ENCODE data around the gene LRRC18. TPM values are rescaled to one million over a fixed set of nuclear protein-coding genes. Genes with fewer than 3 reads are reported as not detected.

The LRRC18 gene
- total RNA-seq, 1 experiment from 2014 or later = not detected

GRCh38 chr10:48897441-48897790 lies 42.2 kb downstream of the LRRC18 start:
- H3K27me3 ChIP-seq (ENCODE audit: insufficient read depth, low read depth) = peaks cover 11% of the 10 kb centered on the region
- no peaks in the 10 kb centered on the region for H3K4me1 ChIP-seq (replicated peaks; ENCODE audit: insufficient read depth)
- DNase-seq = no peak
- no peaks in the 10 kb centered on the region for H3K9me3 ChIP-seq (ENCODE audit: insufficient read depth, low read depth)
- BruUV-seq (replicated peaks) = no TSS peak
- no peaks in the 10 kb centered on the region for H3K79me2 ChIP-seq (ENCODE audit: low read depth)
- H2AFZ ChIP-seq = no peak overlapping the region
- H3K27ac ChIP-seq = no peak overlapping the region
- no peak overlapping the region for H3K4me3 ChIP-seq
- H3K36me3 ChIP-seq (ENCODE audit: low read depth) = no peaks in the 10 kb centered on the region
- no peaks in the 10 kb centered on the region; the same call in 1 of the 2 replicates for H4K20me1 ChIP-seq (ENCODE audit: insufficient read depth)
- ChIA-PET POLR2A (ENCODE audit: unreplicated experiment) (no interaction called here), CTCF (no interaction called here)
- TF ChIP-seq CTCF (conservative IDR thresholded peaks at IDR 0.05) = no peak
- no peak for TF ChIP-seq EZH2 (IDR thresholded peaks at IDR 0.05; ENCODE audit: low read depth)
- intact Hi-C loops (cut with micrococcal nuclease; ENCODE audit: unreplicated experiment) = no loop called here
- H3K4me2 ChIP-seq = no peak overlapping the region
- no peaks in the 10 kb centered on the region for H3K9me2 ChIP-seq (ENCODE audit: insufficient read depth)
- H3F3A ChIP-seq (ENCODE audit: insufficient read depth, low read depth) = no peaks in the 10 kb centered on the region

GRCh38 chr10:48896756-48897440 lies 42.7 kb downstream of the LRRC18 start:
- Histone ChIP-seq H2AFZ (no peak overlapping the region), H3K9me3 (ENCODE audit: insufficient read depth, low read depth) (no peaks in the 10 kb centered on the region), H3K27ac (no peak overlapping the region), H3K79me2 (ENCODE audit: low read depth) (no peaks in the 10 kb centered on the region), H3K4me1 (replicated peaks; ENCODE audit: insufficient read depth) (no peaks in the 10 kb centered on the region), H3F3A (ENCODE audit: insufficient read depth, low read depth) (no peaks in the 10 kb centered on the region), H3K4me2 (no peak overlapping the region), H4K20me1 (ENCODE audit: insufficient read depth) (no peaks in the 10 kb centered on the region; the same call in 1 of the 2 replicates), H3K9me2 (ENCODE audit: insufficient read depth) (no peaks in the 10 kb centered on the region), H3K27me3 (ENCODE audit: insufficient read depth, low read depth) (peaks cover 11% of the 10 kb centered on the region), H3K4me3 (no peak overlapping the region), H3K36me3 (ENCODE audit: low read depth) (no peaks in the 10 kb centered on the region)
- no peak for TF ChIP-seq CTCF (conservative IDR thresholded peaks at IDR 0.05)
- no peak for TF ChIP-seq EZH2 (IDR thresholded peaks at IDR 0.05; ENCODE audit: low read depth)
- intact Hi-C loops (cut with micrococcal nuclease; ENCODE audit: unreplicated experiment) = no loop called here
- no TSS peak for BruUV-seq (replicated peaks)
- POLR2A ChIA-PET (ENCODE audit: unreplicated experiment) = no interaction called here
- CTCF ChIA-PET = no interaction called here
- no peak for DNase-seq

- Histone ChIP-seq H3K27me3 (ENCODE audit: insufficient read depth, low read depth) (peaks cover 11% of the 10 kb centered on the region), H3K9me2 (ENCODE audit: insufficient read depth) (no peaks in the 10 kb centered on the region), H4K20me1 (ENCODE audit: insufficient read depth) (no peaks in the 10 kb centered on the region; the same call in 1 of the 2 replicates), H2AFZ (no peak overlapping the region), H3K4me3 (no peak overlapping the region), H3F3A (ENCODE audit: insufficient read depth, low read depth) (no peaks in the 10 kb centered on the region), H3K4me1 (replicated peaks; ENCODE audit: insufficient read depth) (no peaks in the 10 kb centered on the region), H3K4me2 (no peak overlapping the region), H3K79me2 (ENCODE audit: low read depth) (no peaks in the 10 kb centered on the region), H3K27ac (no peak overlapping the region), H3K36me3 (ENCODE audit: low read depth) (no peaks in the 10 kb centered on the region), H3K9me3 (ENCODE audit: insufficient read depth, low read depth) (no peaks in the 10 kb centered on the region)
- no TSS peak for BruUV-seq (replicated peaks)
- POLR2A ChIA-PET (ENCODE audit: unreplicated experiment) = no interaction called here
- CTCF ChIA-PET = no interaction called here
- no peak for DNase-seq
- intact Hi-C loops (cut with micrococcal nuclease; ENCODE audit: unreplicated experiment) = no loop called here
- TF ChIP-seq CTCF (conservative IDR thresholded peaks at IDR 0.05) (no peak), EZH2 (IDR thresholded peaks at IDR 0.05; ENCODE audit: low read depth) (no peak)
Measured at GRCh38 chr10:48895803-48896195, 43.8 kb downstream of the LRRC18 start.
